OCI-LY1 (cell line): Measurements from ENCODE around the gene TTYH3.

Source experiments
- H2AFZ ChIP-seq: fragments of 200-600 bp; sonication (generic), shearing (Covaris generic); 2 replicates; pipeline ENCODE4 v1.6.0; 2014; ENCODE audit warnings: antibody characterized with exemption, mild to moderate bottlenecking, low read length
- H3F3A ChIP-seq: fragments of 200-600 bp; sonication (generic), shearing (Covaris generic); 2 replicates; pipeline ENCODE4 v1.6.0; 2014; ENCODE audit warnings: mild to moderate bottlenecking, antibody characterized with exemption, low read length, moderate library complexity; ENCODE audit not compliant: insufficient read depth
- H3K27ac ChIP-seq: fragments of 200-600 bp; sonication (generic); 2 replicates; pipeline ENCODE4 v1.5.1; 2014; ENCODE audit warnings: low read length, mixed run types, mild to moderate bottlenecking, low read depth; ENCODE audit not compliant: poor library complexity, severe bottlenecking
- H3K27me3 ChIP-seq: fragments of 200-600 bp; sonication (generic); 2 replicates; pipeline ENCODE4 v1.6.0; 2014; ENCODE audit warnings: antibody characterized with exemption, mild to moderate bottlenecking, low read length, moderate library complexity; ENCODE audit not compliant: insufficient read depth
- H3K36me3 ChIP-seq: fragments of 200-600 bp; sonication (generic); 2 replicates; pipeline ENCODE4 v1.6.1; 2014; ENCODE audit warnings: mild to moderate bottlenecking, antibody characterized with exemption, low read length, moderate library complexity, mixed read lengths; ENCODE audit not compliant: insufficient read depth
- H3K4me1 ChIP-seq: fragments of 200-600 bp; sonication (generic); 2 replicates; pipeline ENCODE4 v1.5.1; 2014; ENCODE audit warnings: mild to moderate bottlenecking, low read length, moderate library complexity; ENCODE audit not compliant: insufficient read depth, severe bottlenecking
- H3K4me2 ChIP-seq: fragments of 200-600 bp; sonication (generic), shearing (Covaris generic); 2 replicates; pipeline ENCODE4 v1.6.1; 2014; ENCODE audit warnings: low read length
- H3K4me3 ChIP-seq: fragments of 200-600 bp; sonication (generic); 2 replicates; pipeline ENCODE4 v1.5.1; 2014; ENCODE audit warnings: low read length, low read depth, mild to moderate bottlenecking, mixed read lengths; ENCODE audit not compliant: poor library complexity, severe bottlenecking
- H3K79me2 ChIP-seq: fragments of 200-600 bp; shearing (Covaris generic); 2 replicates; pipeline ENCODE4 v1.6.1; 2016; ENCODE audit warnings: mixed run types, low read length, mixed read lengths; ENCODE audit not compliant: insufficient read depth
- H3K9ac ChIP-seq: fragments of 200-600 bp; sonication (generic), shearing (Covaris generic); 2 replicates; pipeline ENCODE4 v1.6.1; 2014; ENCODE audit warnings: mild to moderate bottlenecking, low read length, mixed read lengths
- H3K9me2 ChIP-seq: fragments of 200-600 bp; sonication (generic), shearing (Covaris generic); 2 replicates; pipeline ENCODE4 v1.6.1; 2014; ENCODE audit warnings: low read depth, mild to moderate bottlenecking, low read length, mixed read lengths
- H3K9me3 ChIP-seq: fragments of 200-600 bp; shearing (Covaris generic); 2 replicates; pipeline ENCODE4 v1.6.1; 2014; ENCODE audit warnings: low read length, mixed read lengths
- H4K20me1 ChIP-seq: fragments of 200-600 bp; sonication (generic), shearing (Covaris generic); 2 replicates; pipeline ENCODE4 v1.6.0; 2016; ENCODE audit warnings: mild to moderate bottlenecking, low read length; ENCODE audit not compliant: insufficient read depth
- EZH2 ChIP-seq: fragments of 200-600 bp; sonication (generic), shearing (Covaris generic); IDR thresholded peaks from 2 replicates; pipeline ENCODE4 v1.8.0; 2017; ENCODE audit warnings: borderline replicate concordance, mixed run types, mild to moderate bottlenecking, antibody characterized with exemption, low read length, moderate library complexity, mixed read lengths
- TF ChIP-seq, protein P1 (sequence below): fragments of 200-600 bp; sonication (generic), shearing (Covaris generic); IDR thresholded peaks from 2 replicates; pipeline ENCODE4 v1.5.1; 2017; ENCODE audit warnings: mild to moderate bottlenecking, antibody characterized with exemption, low read length, moderate library complexity, mixed read lengths

The TTYH3 gene

DNA sequence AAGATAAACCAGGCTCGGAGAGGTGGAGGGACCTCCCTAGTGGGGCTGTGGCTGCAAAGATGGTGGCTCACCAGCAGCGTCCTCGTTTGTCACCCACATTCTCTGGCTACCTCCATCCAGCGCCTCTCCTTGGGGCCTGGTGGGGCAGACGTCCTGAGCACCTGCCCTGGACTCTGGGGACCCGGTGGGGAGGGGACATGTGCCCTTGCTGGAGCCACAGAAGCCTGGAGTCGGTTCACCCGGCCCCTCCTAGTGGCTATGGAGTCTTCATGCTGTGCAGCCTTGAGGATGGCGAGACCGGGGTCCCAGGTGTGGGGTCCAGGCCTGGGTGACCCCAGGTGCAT is 14.5 kb downstream of the TTYH3 start:
- Histone ChIP-seq H3K27me3 (no peaks in the 10 kb centered on the region), H3K4me3 (peak overlapping the region; percentile 9), H2AFZ (no peak overlapping the region), H3K36me3 (no peaks in the 10 kb centered on the region), H3K9ac (no peak overlapping the region; the same call in 1 of the 2 replicates), H3K9me2 (no peaks in the 10 kb centered on the region), H3K4me2 (peak overlapping the region; percentile 58), H3K9me3 (no peaks in the 10 kb centered on the region), H3F3A (no peaks in the 10 kb centered on the region), H3K27ac (no peak overlapping the region), H3K4me1 (peaks cover 25% of the 10 kb centered on the region), H3K79me2 (no peaks in the 10 kb centered on the region), H4K20me1 (no peaks in the 10 kb centered on the region)
- TF ChIP-seq, protein P1, sequence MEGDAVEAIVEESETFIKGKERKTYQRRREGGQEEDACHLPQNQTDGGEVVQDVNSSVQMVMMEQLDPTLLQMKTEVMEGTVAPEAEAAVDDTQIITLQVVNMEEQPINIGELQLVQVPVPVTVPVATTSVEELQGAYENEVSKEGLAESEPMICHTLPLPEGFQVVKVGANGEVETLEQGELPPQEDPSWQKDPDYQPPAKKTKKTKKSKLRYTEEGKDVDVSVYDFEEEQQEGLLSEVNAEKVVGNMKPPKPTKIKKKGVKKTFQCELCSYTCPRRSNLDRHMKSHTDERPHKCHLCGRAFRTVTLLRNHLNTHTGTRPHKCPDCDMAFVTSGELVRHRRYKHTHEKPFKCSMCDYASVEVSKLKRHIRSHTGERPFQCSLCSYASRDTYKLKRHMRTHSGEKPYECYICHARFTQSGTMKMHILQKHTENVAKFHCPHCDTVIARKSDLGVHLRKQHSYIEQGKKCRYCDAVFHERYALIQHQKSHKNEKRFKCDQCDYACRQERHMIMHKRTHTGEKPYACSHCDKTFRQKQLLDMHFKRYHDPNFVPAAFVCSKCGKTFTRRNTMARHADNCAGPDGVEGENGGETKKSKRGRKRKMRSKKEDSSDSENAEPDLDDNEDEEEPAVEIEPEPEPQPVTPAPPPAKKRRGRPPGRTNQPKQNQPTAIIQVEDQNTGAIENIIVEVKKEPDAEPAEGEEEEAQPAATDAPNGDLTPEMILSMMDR = no peak
- TF ChIP-seq EZH2 = no peak

DNA sequence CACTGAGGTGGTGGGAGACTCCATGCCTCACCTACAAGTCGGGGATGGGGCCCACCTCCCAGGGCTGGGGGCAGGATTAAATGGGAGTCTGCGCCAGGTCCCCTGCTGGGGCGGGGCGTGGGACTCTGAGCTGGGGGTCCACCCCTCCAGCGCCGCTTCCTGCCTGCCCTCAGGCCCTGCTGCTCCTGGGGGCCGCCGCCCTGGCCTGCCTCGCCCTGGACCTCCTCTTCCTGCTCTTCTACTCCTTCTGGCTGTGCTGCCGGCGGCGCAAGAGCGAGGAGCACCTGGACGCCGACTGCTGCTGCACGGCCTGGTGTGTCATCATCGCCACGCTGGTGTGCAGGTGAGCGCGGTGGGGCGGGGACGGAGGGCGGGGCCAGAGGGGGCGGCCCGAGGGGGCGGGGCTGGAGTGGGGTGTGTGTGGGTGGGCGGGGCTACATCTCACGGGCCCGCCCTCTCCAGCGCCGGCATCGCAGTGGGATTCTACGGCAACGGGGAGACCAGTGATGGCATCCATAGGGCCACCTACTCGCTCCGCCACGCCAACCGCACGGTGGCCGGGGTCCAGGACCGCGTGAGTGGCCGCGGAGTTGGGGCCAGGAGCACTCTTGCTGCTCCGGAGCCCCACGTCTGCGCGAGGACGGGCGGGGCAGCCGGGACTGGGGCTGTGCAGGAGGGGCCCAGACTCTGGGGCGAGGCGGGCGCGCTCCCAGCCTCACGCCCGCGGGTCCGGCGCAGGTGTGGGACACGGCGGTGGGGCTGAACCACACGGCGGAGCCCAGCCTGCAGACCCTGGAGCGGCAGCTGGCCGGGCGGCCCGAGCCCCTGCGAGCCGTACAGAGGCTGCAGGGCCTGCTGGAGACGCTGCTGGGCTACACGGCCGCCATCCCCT is 15.1 kb downstream of the TTYH3 start:
- Histone ChIP-seq H3K9me3 (no peaks in the 10 kb centered on the region), H3K9ac (no peak overlapping the region; the same call in 1 of the 2 replicates), H3K27me3 (no peaks in the 10 kb centered on the region), H3F3A (no peaks in the 10 kb centered on the region), H2AFZ (no peak overlapping the region), H3K9me2 (no peaks in the 10 kb centered on the region), H4K20me1 (no peaks in the 10 kb centered on the region), H3K4me2 (peak overlapping the region; percentile 58), H3K4me1 (peaks cover 19% of the 10 kb centered on the region), H3K79me2 (no peaks in the 10 kb centered on the region), H3K36me3 (no peaks in the 10 kb centered on the region), H3K27ac (no peak overlapping the region), H3K4me3 (peak overlapping the region; percentile 9)
- TF ChIP-seq EZH2 = no peak
- TF ChIP-seq, protein P1 = no peak

DNA sequence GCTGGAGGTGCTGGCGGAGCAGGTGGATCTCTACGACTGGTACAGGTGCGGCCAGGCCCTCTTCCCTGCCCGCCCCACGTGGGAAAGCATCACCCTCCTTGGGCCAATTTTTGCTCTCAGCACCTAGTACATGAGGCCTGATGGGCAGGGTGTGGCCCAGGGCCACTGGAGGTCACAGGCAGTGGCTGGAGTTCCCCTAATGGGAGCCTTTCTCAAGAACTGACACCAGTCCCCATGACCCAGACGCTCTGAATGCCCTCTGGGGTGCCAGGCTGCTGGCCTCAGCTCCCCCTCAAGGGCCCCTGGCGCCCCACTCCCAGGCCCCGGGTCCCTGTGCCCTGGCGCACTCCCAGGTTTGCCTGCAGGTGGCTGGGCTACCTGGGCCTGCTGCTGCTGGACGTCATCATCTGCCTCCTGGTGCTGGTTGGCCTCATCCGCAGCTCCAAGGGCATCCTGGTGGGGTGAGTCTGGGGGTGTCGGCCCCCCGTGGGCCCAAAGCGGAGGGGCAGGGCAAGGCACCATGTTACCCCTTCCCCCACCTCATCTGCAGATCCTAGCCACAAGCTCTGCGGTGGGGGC is 15.9 kb downstream of the TTYH3 start:
- Histone ChIP-seq H3K9ac (no peak overlapping the region), H3K9me3 (no peaks in the 10 kb centered on the region), H3K9me2 (no peaks in the 10 kb centered on the region), H3K4me3 (no peak overlapping the region), H3K27me3 (no peaks in the 10 kb centered on the region), H3K4me2 (no peak overlapping the region), H3K27ac (no peak overlapping the region), H3F3A (no peaks in the 10 kb centered on the region), H2AFZ (no peak overlapping the region), H3K36me3 (no peaks in the 10 kb centered on the region), H4K20me1 (no peaks in the 10 kb centered on the region), H3K4me1 (peaks cover 19% of the 10 kb centered on the region), H3K79me2 (no peaks in the 10 kb centered on the region)
- TF ChIP-seq, protein P1 = no peak
- no peak for TF ChIP-seq EZH2
